IPS-20b (cell line): Measurements from ENCODE around the gene DCHS2.

Experiments used
- H3K27ac ChIP-seq: one replicate; pipeline ENCODE4 v1.5.1; 2013; ENCODE audit warnings: low read length
- H3K27me3 ChIP-seq: 2 replicates; pipeline ENCODE4 v1.6.1; 2013; ENCODE audit warnings: mild to moderate bottlenecking, low read length, inconsistent platforms; ENCODE audit not compliant: insufficient read depth
- H3K36me3 ChIP-seq: 2 replicates; pipeline ENCODE4 v1.6.1; 2013; ENCODE audit warnings: low read depth, mild to moderate bottlenecking, inconsistent platforms, low read length, moderate library complexity; ENCODE audit not compliant: insufficient read depth
- H3K4me1 ChIP-seq: 2 replicates; pipeline ENCODE4 v1.6.1; 2013; ENCODE audit warnings: mild to moderate bottlenecking, control low read depth, inconsistent platforms, low read length, moderate library complexity; ENCODE audit not compliant: insufficient read depth
- H3K4me3 ChIP-seq: 2 replicates; pipeline ENCODE4 v1.5.1; 2013; ENCODE audit warnings: mild to moderate bottlenecking, low read length, inconsistent platforms
- H3K9ac ChIP-seq: 2 replicates; pipeline ENCODE4 v1.6.1; 2013; ENCODE audit warnings: low read depth, mild to moderate bottlenecking, inconsistent platforms, low read length, moderate library complexity
- H3K9me3 ChIP-seq: 2 replicates; pipeline ENCODE4 v1.6.1; 2013; ENCODE audit warnings: mild to moderate bottlenecking, low read depth, low read length, inconsistent platforms; ENCODE audit not compliant: insufficient read depth

The DCHS2 gene

DNA sequence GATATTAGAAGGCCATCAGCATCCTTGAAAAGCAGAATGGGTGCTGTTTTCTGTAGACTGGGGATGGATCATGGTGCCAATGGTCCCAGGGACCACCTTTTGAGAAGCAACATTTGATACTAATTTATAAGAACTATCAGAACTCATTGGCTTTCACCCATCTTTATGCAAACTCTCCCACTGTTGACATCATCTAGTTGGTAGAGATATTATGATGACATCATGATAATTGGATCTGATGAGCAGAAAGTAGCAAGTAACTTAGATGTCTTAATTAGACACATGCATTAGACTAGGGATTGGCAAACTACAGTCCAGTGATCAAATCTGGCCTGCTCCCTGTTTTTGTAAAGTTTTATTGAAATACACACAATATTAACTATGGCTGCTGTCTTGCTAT is 181.0 kb downstream of the DCHS2 start:
- Histone ChIP-seq H3K4me1 (peaks cover 11% of the 10 kb centered on the region; the same call in 1 of the 2 replicates), H3K27ac (no peak overlapping the region), H3K36me3 (no peaks in the 10 kb centered on the region), H3K4me3 (no peak overlapping the region), H3K27me3 (no peaks in the 10 kb centered on the region), H3K9ac (no peak overlapping the region), H3K9me3 (peaks cover 9% of the 10 kb centered on the region)

DNA sequence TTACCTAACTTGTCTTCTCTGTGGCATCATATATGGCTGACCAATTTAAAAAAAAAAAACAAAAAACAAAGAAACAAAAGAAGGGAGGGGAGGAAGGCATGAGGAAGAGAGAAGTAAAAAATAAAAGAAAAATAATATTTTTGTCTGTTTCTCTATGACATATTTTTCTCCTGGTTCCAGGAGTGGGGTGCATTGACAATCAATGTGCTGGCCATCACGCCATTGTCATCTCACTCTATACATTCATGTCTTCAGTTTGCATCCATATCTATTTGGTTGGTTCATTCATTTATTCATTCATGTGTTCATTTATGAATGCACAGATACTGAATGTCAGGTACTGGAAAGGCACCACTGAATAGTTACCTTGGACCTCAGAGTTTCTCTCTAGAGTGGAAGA is 183.4 kb downstream of the DCHS2 start:
- no peak overlapping the region for H3K9ac ChIP-seq
- no peak overlapping the region for H3K4me3 ChIP-seq
- peaks cover 6% of the 10 kb centered on the region; the same call in 1 of the 2 replicates for H3K4me1 ChIP-seq
- no peaks in the 10 kb centered on the region for H3K36me3 ChIP-seq
- H3K9me3 ChIP-seq: peaks cover 9% of the 10 kb centered on the region
- H3K27ac ChIP-seq: no peak overlapping the region
- H3K27me3 ChIP-seq: no peaks in the 10 kb centered on the region

GRCh38 chr4:154307451-154307850 is 184.1 kb downstream of the DCHS2 start:
- H3K4me3 ChIP-seq: no peak overlapping the region
- no peaks in the 10 kb centered on the region for H3K27me3 ChIP-seq
- no peak overlapping the region for H3K9ac ChIP-seq
- peaks cover 9% of the 10 kb centered on the region for H3K9me3 ChIP-seq
- H3K36me3 ChIP-seq: no peaks in the 10 kb centered on the region
- H3K4me1 ChIP-seq: no peaks in the 10 kb centered on the region
- H3K27ac ChIP-seq: no peak overlapping the region

GRCh38 chr4:154305616-154306015 is 186.0 kb downstream of the DCHS2 start:
- no peak overlapping the region for H3K27ac ChIP-seq

GRCh38 chr4:154304679-154305078 is 186.9 kb downstream of the DCHS2 start:
- Histone ChIP-seq H3K36me3 (no peaks in the 10 kb centered on the region), H3K9ac (no peak overlapping the region), H3K27me3 (no peaks in the 10 kb centered on the region), H3K4me3 (no peak overlapping the region), H3K27ac (no peak overlapping the region), H3K9me3 (peaks cover 9% of the 10 kb centered on the region), H3K4me1 (no peaks in the 10 kb centered on the region)

More at GRCh38 chr4:154305616-154306015, 186.0 kb downstream of the DCHS2 start:
- H3K4me3 ChIP-seq: no peak overlapping the region
- H3K36me3 ChIP-seq: no peaks in the 10 kb centered on the region
- no peaks in the 10 kb centered on the region for H3K4me1 ChIP-seq
- H3K27me3 ChIP-seq: no peaks in the 10 kb centered on the region
- peaks cover 9% of the 10 kb centered on the region for H3K9me3 ChIP-seq
- no peak overlapping the region for H3K9ac ChIP-seq

DNA sequence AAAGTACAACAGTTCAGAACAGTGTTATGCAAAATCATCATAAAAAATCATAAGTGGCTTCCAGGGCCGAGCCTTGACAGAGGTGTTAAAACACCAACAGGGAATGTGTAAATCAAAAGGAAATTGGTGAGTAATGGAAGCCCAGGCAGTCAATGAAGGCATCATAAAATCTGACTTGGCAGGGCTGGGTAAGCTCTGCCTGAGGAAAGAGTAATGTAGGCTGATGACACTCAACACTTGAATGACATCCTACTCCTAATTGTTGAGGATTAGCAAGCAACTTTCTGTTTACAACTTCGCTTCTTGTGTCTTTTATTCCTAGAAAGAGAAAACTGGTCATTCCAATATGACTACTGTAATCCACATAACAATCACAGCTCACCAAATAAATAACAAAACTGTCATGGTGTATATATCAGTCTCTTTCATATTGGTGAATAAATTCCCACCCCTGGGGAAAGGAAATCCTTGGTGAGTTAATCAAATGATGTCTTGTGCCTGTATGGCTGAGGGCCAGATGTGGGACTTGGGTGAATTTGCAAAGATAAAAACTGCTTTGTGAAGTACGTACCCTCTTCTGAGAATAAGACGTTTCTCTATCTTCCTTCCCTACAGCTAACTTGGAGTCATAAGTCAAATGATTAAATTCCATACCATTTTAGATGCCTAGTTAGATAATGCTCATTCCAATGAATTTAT is 196.8 kb downstream of the DCHS2 start:
- Histone ChIP-seq H3K4me1 (no peaks in the 10 kb centered on the region), H3K36me3 (no peaks in the 10 kb centered on the region), H3K9me3 (no peaks in the 10 kb centered on the region), H3K27me3 (no peaks in the 10 kb centered on the region), H3K9ac (no peak overlapping the region), H3K4me3 (no peak overlapping the region), H3K27ac (no peak overlapping the region)

DNA sequence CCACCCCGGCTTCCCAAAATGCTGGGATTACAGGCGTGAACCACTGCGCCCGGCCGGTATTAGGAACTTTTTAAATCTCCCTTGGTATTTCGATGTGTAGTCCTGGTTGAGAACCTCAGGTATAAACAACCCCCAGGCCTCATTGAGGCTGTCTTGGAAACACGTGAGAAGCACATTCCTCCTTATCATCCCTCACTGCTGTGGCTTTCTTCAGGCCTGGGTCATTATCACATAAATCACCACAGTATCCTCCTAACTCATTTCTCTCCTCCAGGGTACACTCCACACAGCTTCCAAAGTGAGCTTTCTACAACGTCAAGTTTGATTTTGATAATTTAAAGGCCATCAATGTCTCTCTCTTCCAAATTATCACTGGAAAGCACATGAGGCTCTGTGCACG is 198.2 kb downstream of the DCHS2 start:
- no peak overlapping the region for H3K9ac ChIP-seq
- H3K9me3 ChIP-seq: no peaks in the 10 kb centered on the region
- H3K36me3 ChIP-seq: no peaks in the 10 kb centered on the region
- no peak overlapping the region for H3K27ac ChIP-seq
- no peaks in the 10 kb centered on the region for H3K4me1 ChIP-seq
- no peak overlapping the region for H3K4me3 ChIP-seq
- no peaks in the 10 kb centered on the region for H3K27me3 ChIP-seq

DNA sequence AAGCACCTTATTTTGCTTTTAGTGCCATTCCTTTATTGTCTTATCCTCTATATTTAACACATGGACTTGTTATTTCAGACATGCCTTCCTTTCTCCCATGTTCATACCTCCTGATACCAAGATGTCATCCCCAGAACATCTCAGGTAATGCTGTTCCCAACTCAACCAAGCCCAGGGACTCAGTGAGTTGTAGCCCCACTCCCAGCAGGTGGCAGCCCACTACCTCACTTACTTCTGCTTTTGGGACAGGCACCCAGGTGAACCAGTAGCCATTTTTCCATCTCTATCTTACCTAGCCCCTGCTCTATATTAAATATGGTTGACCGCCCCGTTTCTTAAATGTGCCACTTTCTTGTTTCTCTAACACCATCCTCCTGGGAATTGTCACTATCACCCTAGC is 199.0 kb downstream of the DCHS2 start:
- Histone ChIP-seq H3K4me3 (no peak overlapping the region), H3K36me3 (no peaks in the 10 kb centered on the region), H3K27ac (no peak overlapping the region), H3K9ac (no peak overlapping the region), H3K4me1 (no peaks in the 10 kb centered on the region), H3K27me3 (no peaks in the 10 kb centered on the region), H3K9me3 (no peaks in the 10 kb centered on the region)

- Histone ChIP-seq H3K9ac (no peak overlapping the region), H3K27ac (no peak overlapping the region), H3K4me3 (no peak overlapping the region; the same call in 1 of the 2 replicates), H3K36me3 (no peaks in the 10 kb centered on the region), H3K9me3 (0 out of 2 replicates have a peak, but pooled peaks cover 3% of the 10 kb centered on the region), H3K27me3 (no peaks in the 10 kb centered on the region), H3K4me1 (peaks cover 8% of the 10 kb centered on the region; the same call in 1 of the 2 replicates)
Measured at GRCh38 chr4:154277172-154277571, 214.4 kb downstream of the DCHS2 start.

GRCh38 chr4:154276496-154276895 is 215.1 kb downstream of the DCHS2 start:
- no peak overlapping the region; the same call in 1 of the 2 replicates for H3K4me3 ChIP-seq
- peaks cover 8% of the 10 kb centered on the region; the same call in 1 of the 2 replicates for H3K4me1 ChIP-seq
- H3K9ac ChIP-seq: no peak overlapping the region
- no peak overlapping the region for H3K27ac ChIP-seq
- H3K27me3 ChIP-seq: no peaks in the 10 kb centered on the region
- no peaks in the 10 kb centered on the region for H3K36me3 ChIP-seq
- H3K9me3 ChIP-seq: 0 out of 2 replicates have a peak, but pooled peaks cover 3% of the 10 kb centered on the region

DNA sequence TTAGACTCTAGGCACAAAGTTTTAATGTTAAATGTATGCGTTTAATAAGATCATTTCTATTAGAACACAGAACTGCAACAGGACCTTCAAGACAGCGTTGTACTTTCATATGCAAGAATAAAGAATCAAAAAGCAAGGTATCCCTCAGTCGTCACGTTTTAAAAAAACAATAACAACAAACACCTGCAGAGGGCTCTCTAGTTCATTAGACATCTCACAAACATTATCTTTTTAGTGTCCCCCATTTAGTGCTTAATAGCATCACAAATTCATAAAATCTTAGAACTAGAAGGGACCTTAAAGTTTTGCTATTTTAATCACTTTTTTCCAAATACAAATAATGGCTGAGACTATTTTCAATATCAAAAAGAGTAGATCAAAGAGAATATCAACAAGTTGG is 236.6 kb downstream of the DCHS2 start:
- Histone ChIP-seq H3K4me3 (no peak overlapping the region), H3K27me3 (no peaks in the 10 kb centered on the region)

DNA sequence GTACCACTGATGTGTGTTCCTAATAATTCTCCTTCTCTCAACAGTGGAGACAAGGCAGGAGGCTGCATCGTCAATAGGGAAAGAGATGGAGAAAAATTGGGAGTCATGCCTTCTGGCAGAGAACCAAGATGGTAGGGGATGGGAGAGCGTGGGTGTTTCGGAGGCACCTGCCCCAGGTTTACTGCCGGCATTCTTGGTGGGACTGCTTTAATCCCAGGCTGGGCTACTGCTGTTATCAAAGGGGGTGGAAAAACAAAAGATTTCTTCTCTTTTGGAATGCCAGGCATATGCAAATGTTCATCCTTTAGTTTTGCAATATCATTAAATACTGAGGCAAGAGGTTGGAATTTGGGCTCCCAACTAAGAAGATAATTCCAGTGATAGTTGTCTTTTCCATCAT is 257.0 kb downstream of the DCHS2 start:
- Histone ChIP-seq H3K9me3 (no peaks in the 10 kb centered on the region), H3K4me3 (no peak overlapping the region), H3K27me3 (no peaks in the 10 kb centered on the region), H3K9ac (no peak overlapping the region), H3K36me3 (no peaks in the 10 kb centered on the region), H3K27ac (no peak overlapping the region), H3K4me1 (0 out of 2 replicates have a peak, but pooled peaks cover 4% of the 10 kb centered on the region)

More for the DNA sequence above, 236.6 kb downstream of the DCHS2 start:
- no peaks in the 10 kb centered on the region for H3K4me1 ChIP-seq
- no peak overlapping the region for H3K27ac ChIP-seq
- no peaks in the 10 kb centered on the region for H3K36me3 ChIP-seq
- no peak overlapping the region for H3K9ac ChIP-seq
- no peaks in the 10 kb centered on the region for H3K9me3 ChIP-seq
